HCT116 (cell line): ENCODE data around the gene ACOT8. TPM values are rescaled to one million over a fixed set of nuclear protein-coding genes. Genes with fewer than 3 reads are reported as not detected.

Experiments
- ATAC-seq: fragments of 200-7000 bp; cut with Tn5 transposase; 2 replicates; pipeline ENCODE4 v1.9.1; 2020; ENCODE audit warnings: mild to moderate bottlenecking, moderate library complexity
- BruUV-seq: library from RNA; stranded (reverse); fragments of 400-500 nt; replicated peaks from 2 replicates; lab custom pipeline; 2021; lab: Mats Ljungman, UMichigan
- CTCF ChIA-PET: fragments of 300-600 bp; sonication (Branson Sonifier 250); formaldehyde crosslinking; loops from one replicate; lab custom pipeline; 2021; ENCODE audit warnings: antibody characterized with exemption; lab: Charles Lee
- POLR2A ChIA-PET: fragments of 300-600, 350-600 bp; sonication (Branson Sonifier 250); formaldehyde crosslinking; loops from one replicate; lab custom pipeline; 2021; ENCODE audit warnings: antibody characterized with exemption; lab: Charles Lee
- RAD21 ChIA-PET, 2 experiments: fragments of 300-600 bp; sonication (Branson Sonifier 250); formaldehyde crosslinking; loops; one replicate each; lab custom pipeline; 2023; ENCODE audit warnings: low total read pairs in 2 of 2; ENCODE audit not compliant: uncharacterized antibody in 2 of 2, unreplicated experiment in 2 of 2, low non-redundant PET in 1 of 2; lab: Charles Lee
- DNase-seq: peaks from one replicate; pipeline ENCODE4 v3.0.0-alpha.2; 2010; ENCODE audit warnings: low read depth, low spot score
- H2AFZ ChIP-seq: fragments of 200-600 bp; shearing (Covaris generic), sonication (generic); 2 replicates; pipeline ENCODE4 v1.6.1; 2017; ENCODE audit warnings: low read depth, mixed run types, mixed read lengths, antibody characterized with exemption, low read length; ENCODE audit not compliant: poor library complexity, severe bottlenecking
- H3K27ac ChIP-seq: 2 replicates; pipeline ENCODE4 v1.5.1; 2012; ENCODE audit warnings: low read depth, low read length
- H3K27me3 ChIP-seq: fragments of 200-600 bp; sonication (generic); 2 replicates; pipeline ENCODE4 v1.6.1; 2016; ENCODE audit warnings: mixed run types, low read length, mixed read lengths; ENCODE audit not compliant: insufficient read depth
- H3K36me3 ChIP-seq, 2 experiments: fragments of 200-500 bp in 1 of 2; fragments of 200-600 bp in 1 of 2; sonication (Bioruptor generic) in 1 of 2; sonication (generic) in 1 of 2; 2 replicates each; pipeline versions ENCODE4 v1.5.1 to v1.6.1; 2014 to 2016; ENCODE audit warnings: low read length in 2 of 2, inconsistent platforms in 1 of 2, mixed read lengths in 1 of 2, mixed run types in 1 of 2; ENCODE audit not compliant: insufficient read depth in 2 of 2, control insufficient read depth in 1 of 2
- H3K4me1 ChIP-seq, 2 experiments: fragments of 200-600 bp in 1 of 2; sonication (generic) in 1 of 2; 2 replicates each; pipeline versions ENCODE4 v1.5.1 to v1.6.1; 2012 to 2017; ENCODE audit warnings: low read length in 2 of 2, inconsistent platforms in 1 of 2, mild to moderate bottlenecking in 1 of 2, mixed read lengths in 1 of 2, mixed run types in 1 of 2, moderate library complexity in 1 of 2; ENCODE audit not compliant: insufficient read depth in 2 of 2, control insufficient read depth in 1 of 2
- H3K4me2 ChIP-seq: fragments of 200-600 bp; sonication (generic); 2 replicates; pipeline ENCODE4 v1.6.1; 2017; ENCODE audit warnings: mixed run types, low read length, mixed read lengths
- H3K4me3 ChIP-seq, 2 experiments: fragments of 200-600 bp in 1 of 2; sonication (generic) in 1 of 2; replicated peaks in 1 of 2; 2 replicates each; pipeline ENCODE4 v1.5.1; 2011 to 2016; ENCODE audit warnings: low read length in 2 of 2, control low read depth in 1 of 2, low read depth in 1 of 2, mild to moderate bottlenecking in 1 of 2, mixed read lengths in 1 of 2, mixed run types in 1 of 2
- H3K79me2 ChIP-seq: fragments of 200-600 bp; sonication (generic); 2 replicates; pipeline ENCODE4 v1.6.1; 2017; ENCODE audit warnings: mild to moderate bottlenecking, mixed run types, low read length, moderate library complexity, mixed read lengths; ENCODE audit not compliant: insufficient read depth
- H3K9ac ChIP-seq: fragments of 200-600 bp; sonication (generic); 2 replicates; pipeline ENCODE4 v1.6.1; 2016; ENCODE audit warnings: low read length, mixed read lengths
- H3K9me2 ChIP-seq: fragments of 200-600 bp; sonication (generic), shearing (Covaris generic); 2 replicates; pipeline ENCODE4 v1.6.1; 2017; ENCODE audit warnings: mixed run types, mild to moderate bottlenecking, moderate library complexity; ENCODE audit not compliant: insufficient read depth
- H3K9me3 ChIP-seq, 2 experiments: fragments of 200-500 bp in 1 of 2; fragments of 200-600 bp in 1 of 2; sonication (Bioruptor generic) in 1 of 2; sonication (generic) in 1 of 2; 2 replicates each; pipeline ENCODE4 v1.6.1; 2014 to 2017; ENCODE audit warnings: low read length in 2 of 2, mixed read lengths in 2 of 2, inconsistent platforms in 1 of 2, low read depth in 1 of 2, mild to moderate bottlenecking in 1 of 2, mixed run types in 1 of 2, moderate library complexity in 1 of 2; ENCODE audit not compliant: control insufficient read depth in 1 of 2, insufficient read depth in 1 of 2
- H4K20me1 ChIP-seq: fragments of 200-600 bp; sonication (generic), shearing (Covaris generic); 2 replicates; pipeline ENCODE4 v1.6.1; 2017; ENCODE audit warnings: mixed run types, mild to moderate bottlenecking, moderate library complexity; ENCODE audit not compliant: insufficient read depth
- CBX3 ChIP-seq: IDR thresholded peaks from 2 replicates; pipeline ENCODE4 v1.6.1; 2012; ENCODE audit warnings: low read depth
- CEBPB ChIP-seq: IDR thresholded peaks from 2 replicates; pipeline ENCODE4 v1.6.1; 2012; ENCODE audit warnings: low read depth
- EGR1 ChIP-seq: IDR thresholded peaks from 2 replicates; pipeline ENCODE4 v1.6.1; 2012; ENCODE audit warnings: low read depth
- ELF1 ChIP-seq: IDR thresholded peaks from 2 replicates; pipeline ENCODE4 v1.6.1; 2012; ENCODE audit warnings: low read depth, borderline replicate concordance
- EZH2 ChIP-seq: fragments of 200-600 bp; sonication (generic); IDR thresholded peaks from 2 replicates; pipeline ENCODE4 v1.6.1; 2017; ENCODE audit warnings: antibody characterized with exemption, mixed run types
- EZH2phosphoT487 ChIP-seq: fragments of 200-600 bp; IDR thresholded peaks from 2 replicates; pipeline ENCODE4 v1.6.1; 2018; ENCODE audit warnings: antibody characterized with exemption, borderline replicate concordance
- FOSL1 ChIP-seq: IDR thresholded peaks from 2 replicates; pipeline ENCODE4 v1.6.1; 2012; ENCODE audit warnings: low read depth
- POLR2AphosphoS5 ChIP-seq: IDR thresholded peaks from 2 replicates; pipeline ENCODE4 v1.6.1; 2011; ENCODE audit warnings: mild to moderate bottlenecking, low read depth, low read length, moderate library complexity
- SIN3A ChIP-seq: IDR thresholded peaks from 2 replicates; pipeline ENCODE4 v1.6.1; 2012; ENCODE audit warnings: low read depth
- SRF ChIP-seq: IDR thresholded peaks from 2 replicates; pipeline ENCODE4 v1.6.1; 2012; ENCODE audit warnings: low read depth
- TCF7L2 ChIP-seq: IDR thresholded peaks from 2 replicates; pipeline ENCODE4 v1.7.0; 2011; ENCODE audit warnings: borderline replicate concordance, inconsistent platforms; ENCODE audit not compliant: insufficient read depth, insufficient read length; ENCODE audit errors: extremely low read depth
- YY1 ChIP-seq: IDR thresholded peaks from 2 replicates; pipeline ENCODE4 v1.6.1; 2011; ENCODE audit warnings: low read length, low read depth, moderate library complexity, mild to moderate bottlenecking; ENCODE audit not compliant: insufficient replicate concordance; ENCODE audit errors: extremely low read depth
- ZNF274 ChIP-seq: fragments of 200-500 bp; sonication (Bioruptor generic); IDR thresholded peaks from 2 replicates; pipeline ENCODE4 v1.6.1; 2014; ENCODE audit warnings: mild to moderate bottlenecking, low read depth, low read length, inconsistent platforms
- intact Hi-C: fragments of 100-400 bp; cut with micrococcal nuclease; formaldehyde crosslinking; loops from 2 replicates; pipeline ENCODE4 v1.10.0; 2022
- total RNA-seq: library from RNA; stranded (reverse); gene quantifications from one replicate; pipeline ENCODE4 v1.2.1, GENCODE V29; 2021; ENCODE audit not compliant: unreplicated experiment
- TF ChIP-seq, protein P1 (sequence below), 3 experiments: fragments of 200-600 bp in 1 of 3; sonication (generic) in 1 of 3; IDR thresholded peaks in 2 of 3; conservative IDR thresholded peaks in 1 of 3; 2 replicates each; pipeline ENCODE4 v1.5.1; 2012 to 2017; ENCODE audit warnings: low read depth in 2 of 3, low read length in 2 of 3, antibody characterized with exemption in 1 of 3, borderline replicate concordance in 1 of 3, control low read depth in 1 of 3, mild to moderate bottlenecking in 1 of 3, mixed read lengths in 1 of 3, mixed run types in 1 of 3, moderate library complexity in 1 of 3; ENCODE audit not compliant: insufficient read depth in 1 of 3
- TF ChIP-seq, protein P2 (sequence below): IDR thresholded peaks from 2 replicates; pipeline ENCODE4 v1.6.1; 2012; ENCODE audit warnings: low read depth
- TF ChIP-seq, protein P3 (sequence below): IDR thresholded peaks from 2 replicates; pipeline ENCODE4 v1.6.1; 2012

The ACOT8 gene
- total RNA-seq, 1 experiment from 2014 or later, result 12.2 TPM

DNA sequence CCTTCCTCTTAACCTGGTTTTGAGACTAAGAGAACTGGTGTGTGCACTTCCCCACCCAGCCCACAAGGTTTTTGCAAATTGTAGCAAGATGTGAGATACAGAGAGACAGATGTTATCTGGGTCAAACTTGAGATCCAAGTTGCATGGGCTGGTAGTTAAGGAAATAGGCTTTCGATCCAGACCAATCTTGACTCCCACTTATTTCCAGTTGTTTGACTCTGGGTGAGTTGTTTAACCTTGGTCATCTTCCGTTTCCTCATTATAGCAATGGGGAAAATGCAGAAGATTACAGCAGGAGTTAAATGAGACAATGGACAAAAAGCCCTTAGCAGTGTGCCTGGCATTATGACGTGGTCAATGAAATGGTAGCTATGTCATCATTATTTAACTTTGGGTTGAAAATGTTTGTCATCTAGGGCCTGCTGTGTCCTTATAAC lies 21.8 kb downstream of the ACOT8 start:
- no peak overlapping the region; the same call in 1 of the 2 replicates for H3K9ac ChIP-seq
- ChIA-PET POLR2A (no interaction called here), RAD21 (no interaction called here), CTCF (no interaction called here)
- no peaks in the 10 kb centered on the region for H3K79me2 ChIP-seq
- H3K4me2 ChIP-seq, result peak overlapping the region; percentile 90
- no TSS peak for BruUV-seq
- intact Hi-C loops, result loop anchor here (10.0 kb wide), 1 partner anchor 99 kb away; the partner anchor contains the start of gene PCIF1
- H2AFZ ChIP-seq, result no peak overlapping the region
- H4K20me1 ChIP-seq, result no peaks in the 10 kb centered on the region
- no peak for TF ChIP-seq YY1
- TF ChIP-seq, protein P1, sequence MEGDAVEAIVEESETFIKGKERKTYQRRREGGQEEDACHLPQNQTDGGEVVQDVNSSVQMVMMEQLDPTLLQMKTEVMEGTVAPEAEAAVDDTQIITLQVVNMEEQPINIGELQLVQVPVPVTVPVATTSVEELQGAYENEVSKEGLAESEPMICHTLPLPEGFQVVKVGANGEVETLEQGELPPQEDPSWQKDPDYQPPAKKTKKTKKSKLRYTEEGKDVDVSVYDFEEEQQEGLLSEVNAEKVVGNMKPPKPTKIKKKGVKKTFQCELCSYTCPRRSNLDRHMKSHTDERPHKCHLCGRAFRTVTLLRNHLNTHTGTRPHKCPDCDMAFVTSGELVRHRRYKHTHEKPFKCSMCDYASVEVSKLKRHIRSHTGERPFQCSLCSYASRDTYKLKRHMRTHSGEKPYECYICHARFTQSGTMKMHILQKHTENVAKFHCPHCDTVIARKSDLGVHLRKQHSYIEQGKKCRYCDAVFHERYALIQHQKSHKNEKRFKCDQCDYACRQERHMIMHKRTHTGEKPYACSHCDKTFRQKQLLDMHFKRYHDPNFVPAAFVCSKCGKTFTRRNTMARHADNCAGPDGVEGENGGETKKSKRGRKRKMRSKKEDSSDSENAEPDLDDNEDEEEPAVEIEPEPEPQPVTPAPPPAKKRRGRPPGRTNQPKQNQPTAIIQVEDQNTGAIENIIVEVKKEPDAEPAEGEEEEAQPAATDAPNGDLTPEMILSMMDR (IDR thresholded peaks at IDR 0.05 in 2 of 3, conservative IDR thresholded peaks at IDR 0.05 in 1 of 3; ENCODE audit: borderline replicate concordance in 1 of 3, insufficient read depth in 1 of 3, low read depth in 2 of 3, low read length in 2 of 3), result 0 out of 6 replicates have a peak, but pooled peaks of 1 of the 3 experiments have one; percentile 7
- DNase-seq, result no peak
- H3K27ac ChIP-seq, result no peak overlapping the region
- H3K9me3 ChIP-seq, result no peaks in the 10 kb centered on the region
- H3K4me3 ChIP-seq, result no peak overlapping the region
- no peak for ATAC-seq
- no peaks in the 10 kb centered on the region for H3K36me3 ChIP-seq
- no peaks in the 10 kb centered on the region for H3K9me2 ChIP-seq
- no peaks in the 10 kb centered on the region for H3K27me3 ChIP-seq
- H3K4me1 ChIP-seq, result peaks cover 26 to 35% of the 10 kb centered on the region in 2 experiments

DNA sequence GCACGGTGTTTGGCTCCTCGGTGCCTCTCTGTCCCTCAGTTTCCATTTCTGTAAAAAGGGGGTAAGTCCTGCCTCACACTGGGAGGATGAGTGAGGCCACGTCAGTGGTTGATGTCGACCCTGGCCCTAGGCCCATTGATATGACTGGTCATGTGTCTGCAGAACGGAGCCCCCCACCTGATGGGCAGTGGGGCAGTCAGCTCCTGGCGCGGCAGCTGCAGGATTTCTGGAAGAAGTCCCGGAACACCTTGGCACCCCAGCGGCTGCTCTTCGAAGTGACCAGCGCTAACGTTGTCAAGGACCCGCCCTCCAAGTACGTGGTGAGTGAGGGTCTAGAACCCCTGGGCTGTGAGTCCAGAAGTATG lies 22.4 kb downstream of the ACOT8 start:
- ChIA-PET CTCF (no interaction called here), RAD21 (no interaction called here), POLR2A (no interaction called here)
- Histone ChIP-seq H3K27me3 (no peaks in the 10 kb centered on the region), H3K27ac (no peak overlapping the region), H3K9me3 (no peaks in the 10 kb centered on the region), H3K4me3 (peak overlapping the region; percentile 65 to 74; a peak in 2 of 4 replicates), H3K9ac (peak overlapping the region; percentile 66; the same call in 1 of the 2 replicates), H3K36me3 (no peaks in the 10 kb centered on the region), H4K20me1 (no peaks in the 10 kb centered on the region), H3K4me1 (peaks cover 26 to 35% of the 10 kb centered on the region in 2 experiments), H3K79me2 (no peaks in the 10 kb centered on the region), H3K4me2 (peak overlapping the region; percentile 90), H2AFZ (no peak overlapping the region), H3K9me2 (no peaks in the 10 kb centered on the region)
- ATAC-seq (no peak), DNase-seq (no peak)
- intact Hi-C loops, result loop anchor here (10.0 kb wide), 1 partner anchor 100 kb away; the partner anchor contains the start of gene PCIF1
- no TSS peak for BruUV-seq
- TF ChIP-seq, protein P2, sequence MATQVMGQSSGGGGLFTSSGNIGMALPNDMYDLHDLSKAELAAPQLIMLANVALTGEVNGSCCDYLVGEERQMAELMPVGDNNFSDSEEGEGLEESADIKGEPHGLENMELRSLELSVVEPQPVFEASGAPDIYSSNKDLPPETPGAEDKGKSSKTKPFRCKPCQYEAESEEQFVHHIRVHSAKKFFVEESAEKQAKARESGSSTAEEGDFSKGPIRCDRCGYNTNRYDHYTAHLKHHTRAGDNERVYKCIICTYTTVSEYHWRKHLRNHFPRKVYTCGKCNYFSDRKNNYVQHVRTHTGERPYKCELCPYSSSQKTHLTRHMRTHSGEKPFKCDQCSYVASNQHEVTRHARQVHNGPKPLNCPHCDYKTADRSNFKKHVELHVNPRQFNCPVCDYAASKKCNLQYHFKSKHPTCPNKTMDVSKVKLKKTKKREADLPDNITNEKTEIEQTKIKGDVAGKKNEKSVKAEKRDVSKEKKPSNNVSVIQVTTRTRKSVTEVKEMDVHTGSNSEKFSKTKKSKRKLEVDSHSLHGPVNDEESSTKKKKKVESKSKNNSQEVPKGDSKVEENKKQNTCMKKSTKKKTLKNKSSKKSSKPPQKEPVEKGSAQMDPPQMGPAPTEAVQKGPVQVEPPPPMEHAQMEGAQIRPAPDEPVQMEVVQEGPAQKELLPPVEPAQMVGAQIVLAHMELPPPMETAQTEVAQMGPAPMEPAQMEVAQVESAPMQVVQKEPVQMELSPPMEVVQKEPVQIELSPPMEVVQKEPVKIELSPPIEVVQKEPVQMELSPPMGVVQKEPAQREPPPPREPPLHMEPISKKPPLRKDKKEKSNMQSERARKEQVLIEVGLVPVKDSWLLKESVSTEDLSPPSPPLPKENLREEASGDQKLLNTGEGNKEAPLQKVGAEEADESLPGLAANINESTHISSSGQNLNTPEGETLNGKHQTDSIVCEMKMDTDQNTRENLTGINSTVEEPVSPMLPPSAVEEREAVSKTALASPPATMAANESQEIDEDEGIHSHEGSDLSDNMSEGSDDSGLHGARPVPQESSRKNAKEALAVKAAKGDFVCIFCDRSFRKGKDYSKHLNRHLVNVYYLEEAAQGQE, result no peak
- TF ChIP-seq, protein P3, sequence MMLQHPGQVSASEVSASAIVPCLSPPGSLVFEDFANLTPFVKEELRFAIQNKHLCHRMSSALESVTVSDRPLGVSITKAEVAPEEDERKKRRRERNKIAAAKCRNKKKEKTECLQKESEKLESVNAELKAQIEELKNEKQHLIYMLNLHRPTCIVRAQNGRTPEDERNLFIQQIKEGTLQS, result no peak
- TF ChIP-seq ZNF274 (no peak), CEBPB (no peak), EZH2 (no peak), TCF7L2 (no peak), EZH2phosphoT487 (no peak), CBX3 (no peak), ELF1 (no peak), POLR2AphosphoS5 (no peak), SIN3A (no peak), SRF (no peak), FOSL1 (no peak), EGR1 (no peak)
